ENCODE results near the gene RPS16.

RPS16 gene

GRCh38 chr19:39473443-39473960 is 37.8 kb upstream of the RPS16 start:
- WGBS, 2 experiments: 94 to 95% methylated on average over 11 of the region's 11 CpGs
- Histone ChIP-seq H3K27ac (ENCODE audit: insufficient read depth, low read depth, low read length, poor library complexity, severe bottlenecking) (no peak overlapping the region), H3K36me3 (ENCODE audit: control insufficient read depth, insufficient read depth, low read length) (peaks cover 56% of the 10 kb centered on the region)

GRCh38 chr19:39472746-39473442 is 37.1 kb upstream of the RPS16 start:
- H3K27ac ChIP-seq (ENCODE audit: insufficient read depth, low read depth, low read length, poor library complexity, severe bottlenecking): no peak overlapping the region
- H3K9me3 ChIP-seq (ENCODE audit: control insufficient read depth, low read length): no peaks in the 10 kb centered on the region
- no peaks in the 10 kb centered on the region for H3K27me3 ChIP-seq (ENCODE audit: control insufficient read depth, insufficient read depth, low read length, poor library complexity, severe bottlenecking)
- H3K4me1 ChIP-seq (ENCODE audit: control insufficient read depth, insufficient read depth, low read length): no peaks in the 10 kb centered on the region
- no peak overlapping the region for H3K4me3 ChIP-seq (ENCODE audit: insufficient read depth, low read depth, low read length)
- peaks cover 59% of the 10 kb centered on the region for H3K36me3 ChIP-seq (ENCODE audit: control insufficient read depth, insufficient read depth, low read length)
- 95 to 96% methylated on average over 32 of the region's 32 CpGs for WGBS, 2 experiments

More at GRCh38 chr19:39473443-39473960, 37.8 kb upstream of the RPS16 start:
- Histone ChIP-seq H3K27me3 (ENCODE audit: control insufficient read depth, insufficient read depth, low read length, poor library complexity, severe bottlenecking) (no peaks in the 10 kb centered on the region), H3K4me1 (ENCODE audit: control insufficient read depth, insufficient read depth, low read length) (no peaks in the 10 kb centered on the region), H3K4me3 (ENCODE audit: insufficient read depth, low read depth, low read length) (no peak overlapping the region), H3K9me3 (ENCODE audit: control insufficient read depth, low read length) (no peaks in the 10 kb centered on the region)

- H3K36me3 ChIP-seq (ENCODE audit: control insufficient read depth, insufficient read depth, low read length): peaks cover 66% of the 10 kb centered on the region
These were observed 36.2 kb upstream of the RPS16 start for GRCh38 chr19:39471756-39472536.

GRCh38 chr19:39470724-39471339 is 35.1 kb upstream of the RPS16 start:
- Histone ChIP-seq H3K36me3 (ENCODE audit: control insufficient read depth, insufficient read depth, low read length) (peaks cover 65% of the 10 kb centered on the region), H3K27ac (ENCODE audit: insufficient read depth, low read depth, low read length, poor library complexity, severe bottlenecking) (no peak overlapping the region), H3K4me3 (ENCODE audit: insufficient read depth, low read depth, low read length) (no peak overlapping the region), H3K4me1 (ENCODE audit: control insufficient read depth, insufficient read depth, low read length) (no peaks in the 10 kb centered on the region), H3K9me3 (ENCODE audit: control insufficient read depth, low read length) (no peaks in the 10 kb centered on the region), H3K27me3 (ENCODE audit: control insufficient read depth, insufficient read depth, low read length, poor library complexity, severe bottlenecking) (no peaks in the 10 kb centered on the region)
- 90 to 98% methylated on average over 7 of the region's 7 CpGs for WGBS, 2 experiments

More at GRCh38 chr19:39471756-39472536, 36.2 kb upstream of the RPS16 start:
- Histone ChIP-seq H3K4me3 (ENCODE audit: insufficient read depth, low read depth, low read length) (no peak overlapping the region), H3K4me1 (ENCODE audit: control insufficient read depth, insufficient read depth, low read length) (no peaks in the 10 kb centered on the region), H3K9me3 (ENCODE audit: control insufficient read depth, low read length) (no peaks in the 10 kb centered on the region), H3K27ac (ENCODE audit: insufficient read depth, low read depth, low read length, poor library complexity, severe bottlenecking) (no peak overlapping the region), H3K27me3 (ENCODE audit: control insufficient read depth, insufficient read depth, low read length, poor library complexity, severe bottlenecking) (no peaks in the 10 kb centered on the region)
- 96 to 98% methylated on average over 8 of the region's 8 CpGs for WGBS, 2 experiments

- Histone ChIP-seq H3K36me3 (ENCODE audit: control insufficient read depth, insufficient read depth, low read length) (peaks cover 66% of the 10 kb centered on the region), H3K4me3 (ENCODE audit: insufficient read depth, low read depth, low read length) (no peak overlapping the region), H3K27ac (ENCODE audit: insufficient read depth, low read depth, low read length, poor library complexity, severe bottlenecking) (no peak overlapping the region), H3K9me3 (ENCODE audit: control insufficient read depth, low read length) (no peaks in the 10 kb centered on the region), H3K4me1 (ENCODE audit: control insufficient read depth, insufficient read depth, low read length) (no peaks in the 10 kb centered on the region), H3K27me3 (ENCODE audit: control insufficient read depth, insufficient read depth, low read length, poor library complexity, severe bottlenecking) (no peaks in the 10 kb centered on the region)
- 86 to 87% methylated on average over 6 of the region's 6 CpGs for WGBS, 2 experiments
These were observed 33.8 kb upstream of the RPS16 start for GRCh38 chr19:39469567-39469966.

- Histone ChIP-seq H3K4me3 (ENCODE audit: insufficient read depth, low read depth, low read length) (no peak overlapping the region), H3K36me3 (ENCODE audit: control insufficient read depth, insufficient read depth, low read length) (peaks cover 63% of the 10 kb centered on the region), H3K27me3 (ENCODE audit: control insufficient read depth, insufficient read depth, low read length, poor library complexity, severe bottlenecking) (no peaks in the 10 kb centered on the region)
These were observed 33.3 kb upstream of the RPS16 start for GRCh38 chr19:39469036-39469435.

GRCh38 chr19:39467941-39468340 is 32.2 kb upstream of the RPS16 start:
- Histone ChIP-seq H3K36me3 (ENCODE audit: control insufficient read depth, insufficient read depth, low read length) (peaks cover 61% of the 10 kb centered on the region), H3K9me3 (ENCODE audit: control insufficient read depth, low read length) (no peaks in the 10 kb centered on the region), H3K4me1 (ENCODE audit: control insufficient read depth, insufficient read depth, low read length) (no peaks in the 10 kb centered on the region), H3K4me3 (ENCODE audit: insufficient read depth, low read depth, low read length) (no peak overlapping the region), H3K27ac (ENCODE audit: insufficient read depth, low read depth, low read length, poor library complexity, severe bottlenecking) (no peak overlapping the region), H3K27me3 (ENCODE audit: control insufficient read depth, insufficient read depth, low read length, poor library complexity, severe bottlenecking) (no peaks in the 10 kb centered on the region)
- 94 to 97% methylated on average over 7 of the region's 7 CpGs for WGBS, 2 experiments

More at GRCh38 chr19:39469036-39469435, 33.3 kb upstream of the RPS16 start:
- WGBS, 2 experiments: 92 to 94% methylated on average over 11 of the region's 11 CpGs
- H3K4me1 ChIP-seq (ENCODE audit: control insufficient read depth, insufficient read depth, low read length): no peaks in the 10 kb centered on the region
- H3K27ac ChIP-seq (ENCODE audit: insufficient read depth, low read depth, low read length, poor library complexity, severe bottlenecking): no peak overlapping the region
- no peaks in the 10 kb centered on the region for H3K9me3 ChIP-seq (ENCODE audit: control insufficient read depth, low read length)

GRCh38 chr19:39465956-39466747 is 30.4 kb upstream of the RPS16 start:
- WGBS, 2 experiments: 93 to 96% methylated on average over 18 of the region's 18 CpGs
- peaks cover 53% of the 10 kb centered on the region for H3K36me3 ChIP-seq (ENCODE audit: control insufficient read depth, insufficient read depth, low read length)

GRCh38 chr19:39463403-39463802 is 27.7 kb upstream of the RPS16 start:
- peaks cover 46% of the 10 kb centered on the region for H3K36me3 ChIP-seq (ENCODE audit: control insufficient read depth, insufficient read depth, low read length)
- no peaks in the 10 kb centered on the region for H3K4me1 ChIP-seq (ENCODE audit: control insufficient read depth, insufficient read depth, low read length)
- H3K4me3 ChIP-seq (ENCODE audit: insufficient read depth, low read depth, low read length): no peak overlapping the region
- H3K27ac ChIP-seq (ENCODE audit: insufficient read depth, low read depth, low read length, poor library complexity, severe bottlenecking): no peak overlapping the region
- H3K27me3 ChIP-seq (ENCODE audit: control insufficient read depth, insufficient read depth, low read length, poor library complexity, severe bottlenecking): no peaks in the 10 kb centered on the region
- no peaks in the 10 kb centered on the region for H3K9me3 ChIP-seq (ENCODE audit: control insufficient read depth, low read length)
- 95 to 96% methylated on average over 3 of the region's 3 CpGs for WGBS, 2 experiments

More at GRCh38 chr19:39465956-39466747, 30.4 kb upstream of the RPS16 start:
- H3K4me1 ChIP-seq (ENCODE audit: control insufficient read depth, insufficient read depth, low read length): no peaks in the 10 kb centered on the region
- H3K9me3 ChIP-seq (ENCODE audit: control insufficient read depth, low read length): no peaks in the 10 kb centered on the region
- no peak overlapping the region for H3K27ac ChIP-seq (ENCODE audit: insufficient read depth, low read depth, low read length, poor library complexity, severe bottlenecking)
- no peaks in the 10 kb centered on the region for H3K27me3 ChIP-seq (ENCODE audit: control insufficient read depth, insufficient read depth, low read length, poor library complexity, severe bottlenecking)
- no peak overlapping the region for H3K4me3 ChIP-seq (ENCODE audit: insufficient read depth, low read depth, low read length)
